ENCODE results near the gene PTPRN2. TPM values are rescaled to one million over a fixed set of nuclear protein-coding genes. Genes with fewer than 3 reads are reported as not detected.

The PTPRN2 gene
- total RNA-seq, 4 donors from 2014 or later, result 6.6 to 10.7 (median 8.2) TPM

DNA sequence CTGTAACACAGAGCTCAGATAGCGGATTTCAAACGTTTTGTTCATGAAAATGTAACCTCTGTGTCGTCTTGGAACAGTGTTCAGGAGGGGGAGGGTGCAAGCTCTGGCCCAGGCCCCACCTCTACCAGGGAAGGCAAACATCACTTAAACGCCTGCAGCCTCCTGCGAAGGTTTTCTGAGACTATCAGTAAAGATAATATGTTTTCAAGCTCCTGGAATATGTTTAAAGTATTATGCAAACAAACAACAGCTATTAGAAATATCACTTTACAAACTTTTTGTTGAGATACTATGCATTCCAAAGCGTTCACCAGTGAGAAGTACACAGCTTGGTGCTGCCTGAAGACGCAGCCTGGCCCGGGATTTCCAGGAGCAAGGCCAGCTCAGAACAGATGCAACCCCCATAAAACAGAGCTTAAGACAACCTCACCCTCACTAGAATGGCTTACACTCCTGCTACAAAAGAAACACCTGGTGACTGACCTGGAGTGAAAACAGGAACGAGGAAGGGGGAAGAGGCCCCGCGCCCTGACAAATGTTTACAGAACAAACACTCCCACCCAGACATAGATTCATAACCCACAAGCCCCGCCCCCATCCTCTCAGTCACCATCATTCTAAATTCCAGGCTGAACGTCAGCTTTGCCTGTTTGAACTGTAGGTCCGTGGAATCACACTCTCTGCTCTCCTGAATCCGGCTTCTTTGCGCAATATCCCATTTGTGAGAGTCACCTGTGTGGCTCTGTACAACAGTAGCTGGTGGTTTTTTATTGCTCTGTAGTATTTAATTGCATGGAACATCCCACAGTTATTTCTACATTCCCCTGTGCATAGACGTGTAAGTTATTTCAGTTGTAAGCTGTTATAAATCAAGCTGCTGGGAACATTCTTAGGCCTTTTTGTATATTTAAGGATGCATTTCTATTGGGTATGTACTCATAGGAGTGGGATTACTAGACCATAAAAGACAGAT, 155.0 kb downstream of the PTPRN2 start:
- peaks cover 0 to 11% (median 0%) of the 10 kb centered on the region in 4 donors for H3K4me1 ChIP-seq
- no peaks in the 10 kb centered on the region for H3K9me3 ChIP-seq
- no peaks in the 10 kb centered on the region for H3K36me3 ChIP-seq
- H3K27ac ChIP-seq, result no peak overlapping the region
- TF ChIP-seq POLR2A (IDR thresholded peaks at IDR 0.05), result no peak
- TF ChIP-seq, protein P1, sequence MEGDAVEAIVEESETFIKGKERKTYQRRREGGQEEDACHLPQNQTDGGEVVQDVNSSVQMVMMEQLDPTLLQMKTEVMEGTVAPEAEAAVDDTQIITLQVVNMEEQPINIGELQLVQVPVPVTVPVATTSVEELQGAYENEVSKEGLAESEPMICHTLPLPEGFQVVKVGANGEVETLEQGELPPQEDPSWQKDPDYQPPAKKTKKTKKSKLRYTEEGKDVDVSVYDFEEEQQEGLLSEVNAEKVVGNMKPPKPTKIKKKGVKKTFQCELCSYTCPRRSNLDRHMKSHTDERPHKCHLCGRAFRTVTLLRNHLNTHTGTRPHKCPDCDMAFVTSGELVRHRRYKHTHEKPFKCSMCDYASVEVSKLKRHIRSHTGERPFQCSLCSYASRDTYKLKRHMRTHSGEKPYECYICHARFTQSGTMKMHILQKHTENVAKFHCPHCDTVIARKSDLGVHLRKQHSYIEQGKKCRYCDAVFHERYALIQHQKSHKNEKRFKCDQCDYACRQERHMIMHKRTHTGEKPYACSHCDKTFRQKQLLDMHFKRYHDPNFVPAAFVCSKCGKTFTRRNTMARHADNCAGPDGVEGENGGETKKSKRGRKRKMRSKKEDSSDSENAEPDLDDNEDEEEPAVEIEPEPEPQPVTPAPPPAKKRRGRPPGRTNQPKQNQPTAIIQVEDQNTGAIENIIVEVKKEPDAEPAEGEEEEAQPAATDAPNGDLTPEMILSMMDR (IDR thresholded peaks at IDR 0.05), result no peak
- TF ChIP-seq EP300 (IDR thresholded peaks at IDR 0.05), result no peak
- no peak overlapping the region for H3K4me3 ChIP-seq
- H3K27me3 ChIP-seq, result no peaks in the 10 kb centered on the region
- no peak for DNase-seq (ENCODE audit: low spot score in 2 of 2)
- 34 to 38% methylated on average over 17 of the region's 17 CpGs for WGBS, 2 donors

DNA sequence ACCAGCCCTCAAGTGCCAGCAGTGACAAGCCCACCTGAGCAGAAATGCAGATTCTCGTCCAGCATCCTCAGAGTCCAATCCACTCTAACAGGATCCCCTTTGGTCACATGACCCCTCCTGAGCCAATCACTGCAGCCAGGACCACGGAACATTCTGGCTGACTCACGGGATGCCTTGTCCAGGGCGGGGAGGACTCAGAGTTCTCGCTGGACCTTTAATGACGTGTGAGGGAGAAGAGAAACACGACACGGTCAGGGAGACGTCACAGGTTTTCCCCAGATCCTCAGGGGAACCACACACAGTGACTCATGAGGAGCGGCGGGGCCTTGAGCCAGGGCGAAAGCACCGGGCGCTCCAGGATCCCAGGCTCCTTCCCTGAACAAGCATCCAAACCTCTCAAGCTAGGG, 155.7 kb downstream of the PTPRN2 start:
- peak; percentile 26 to 54 for DNase-seq (ENCODE audit: low spot score in 2 of 2)
- Histone ChIP-seq H3K36me3 (no peaks in the 10 kb centered on the region), H3K27ac (peak overlapping the region in 1 of 4 donors; percentile 52), H3K9me3 (no peaks in the 10 kb centered on the region), H3K4me3 (no peak overlapping the region), H3K4me1 (peaks cover 0 to 11% (median 0%) of the 10 kb centered on the region in 4 donors), H3K27me3 (no peaks in the 10 kb centered on the region)
- TF ChIP-seq, protein P1 (IDR thresholded peaks at IDR 0.05), result no peak
- peak in 1 of 2 donors; percentile 54 for TF ChIP-seq EP300 (IDR thresholded peaks at IDR 0.05)
- 63 to 65% methylated on average over 11 to 14 of the region's 14 CpGs for WGBS, 2 donors

DNA sequence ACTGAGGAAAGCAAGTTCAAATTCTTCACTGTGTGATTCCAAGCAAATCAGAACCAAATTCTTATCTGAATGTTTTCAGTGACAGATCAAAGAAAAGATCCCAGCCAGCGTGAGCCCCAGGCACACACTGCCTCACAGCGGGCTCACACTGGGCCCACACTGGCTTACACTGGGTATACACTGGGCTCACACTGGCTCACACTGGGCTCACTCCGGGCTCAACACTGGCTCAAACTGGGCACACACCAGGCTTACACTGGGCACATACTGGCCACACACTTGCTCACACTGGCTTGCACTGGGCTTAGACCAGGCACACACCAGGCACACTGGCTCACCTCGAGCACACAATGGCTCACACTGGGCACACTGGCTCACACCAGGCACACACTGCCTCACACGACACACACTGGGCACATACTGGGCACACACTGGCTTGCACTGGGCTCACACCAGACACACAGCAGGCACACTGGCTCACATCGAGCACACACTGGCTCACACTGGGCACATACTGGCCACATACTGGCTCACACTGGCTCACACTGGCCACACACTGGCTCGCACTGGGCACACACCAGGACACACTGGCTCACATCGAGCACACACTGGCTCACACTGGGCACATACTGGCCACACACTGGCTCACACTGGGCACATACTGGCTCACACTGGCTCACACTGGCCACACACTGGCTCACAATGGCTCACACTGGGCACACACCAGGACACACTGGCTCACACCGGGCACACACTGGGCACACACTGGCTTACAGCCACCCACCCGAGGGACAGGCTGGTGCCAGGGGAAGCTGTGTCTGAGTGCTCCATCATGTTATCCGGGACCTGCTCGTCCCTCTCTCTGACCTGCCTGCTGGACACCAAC, 156.3 kb downstream of the PTPRN2 start:
- no peaks in the 10 kb centered on the region for H3K27me3 ChIP-seq
- no peaks in the 10 kb centered on the region for H3K9me3 ChIP-seq
- H3K4me3 ChIP-seq, result no peak overlapping the region
- WGBS, 2 donors, result 88% methylated on average over 10 to 11 of the region's 12 CpGs
- no peaks in the 10 kb centered on the region for H3K36me3 ChIP-seq
- H3K4me1 ChIP-seq, result peaks cover 0 to 11% (median 0%) of the 10 kb centered on the region in 4 donors
- no peak for DNase-seq (ENCODE audit: low spot score in 2 of 2)
- H3K27ac ChIP-seq, result peak overlapping the region in 1 of 4 donors; percentile 52
- TF ChIP-seq, protein P1 (IDR thresholded peaks at IDR 0.05), result no peak
- TF ChIP-seq POLR2A (IDR thresholded peaks at IDR 0.05), result no peak
- no peak for TF ChIP-seq EP300 (IDR thresholded peaks at IDR 0.05)

DNA sequence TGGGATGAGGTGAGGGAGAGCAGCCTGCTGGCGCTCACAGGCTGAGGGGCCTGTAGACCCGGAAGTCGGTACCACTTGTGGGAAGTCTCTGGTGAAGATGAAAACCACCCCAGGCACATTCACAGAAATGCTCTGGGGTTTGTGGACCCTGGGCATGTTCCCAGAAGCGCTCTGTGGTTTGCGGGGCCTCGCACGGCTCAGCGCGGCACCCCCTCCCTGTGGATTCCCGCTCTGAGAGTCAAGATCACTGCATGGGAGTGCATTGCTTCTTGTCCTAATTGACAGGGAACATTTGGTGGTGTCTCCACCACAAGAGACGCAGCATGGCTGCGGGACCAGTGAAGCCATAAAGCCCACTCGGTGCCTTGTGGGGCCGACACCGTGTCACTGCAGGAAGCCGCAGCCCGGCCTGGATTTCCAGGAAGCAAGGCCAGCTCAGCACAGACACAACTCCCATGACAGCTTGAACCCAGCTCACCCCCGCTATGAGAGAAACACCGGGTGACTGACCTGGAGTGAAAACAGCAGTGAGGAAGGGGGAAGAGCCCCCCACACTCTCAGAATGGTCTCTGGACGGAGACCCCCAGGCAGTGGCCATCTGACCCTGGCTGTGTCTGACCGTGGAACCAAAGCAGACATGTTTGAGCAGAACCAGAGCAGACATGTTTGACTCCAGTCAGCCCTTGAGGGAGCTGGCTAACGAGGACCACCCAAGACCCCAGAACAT, 157.2 kb downstream of the PTPRN2 start:
- no peak for DNase-seq (ENCODE audit: low spot score in 2 of 2)
- Histone ChIP-seq H3K9me3 (no peaks in the 10 kb centered on the region), H3K36me3 (no peaks in the 10 kb centered on the region), H3K27me3 (no peaks in the 10 kb centered on the region), H3K27ac (no peak overlapping the region), H3K4me3 (no peak overlapping the region), H3K4me1 (peaks cover 0 to 11% (median 0%) of the 10 kb centered on the region in 4 donors)
- TF ChIP-seq POLR2A (IDR thresholded peaks at IDR 0.05), result no peak
- TF ChIP-seq EP300 (IDR thresholded peaks at IDR 0.05), result no peak
- WGBS, 2 donors, result 80 to 84% methylated on average over 13 to 22 of the region's 22 CpGs
